PC-9 (cell line): ENCODE data around the gene CD109. TPM values are rescaled to one million over a fixed set of nuclear protein-coding genes. Genes with fewer than 3 reads are reported as not detected.
"Not testable (repeated sequence)": the region's sequence is repeated elsewhere in the genome, so short reads cannot be mapped to it uniquely, and the experiment has no call there.

ENCODE experiments used
- BruUV-seq: library from RNA; stranded (reverse); fragments of 400-500 nt; replicated peaks from 2 replicates; lab custom pipeline; 2021; lab: Mats Ljungman, UMichigan
- CTCF ChIA-PET: fragments of 300-600 bp; sonication (Branson Sonifier 250); formaldehyde crosslinking; loops from one replicate; lab custom pipeline; 2022; ENCODE audit warnings: antibody characterized with exemption; lab: Charles Lee
- POLR2A ChIA-PET: fragments of 300-600 bp; sonication (Branson Sonifier 250); formaldehyde crosslinking; loops from one replicate; lab custom pipeline; 2022; ENCODE audit warnings: antibody characterized with exemption; ENCODE audit not compliant: unreplicated experiment; lab: Charles Lee
- DNase-seq, 2 experiments: peaks; one replicate each; pipeline versions ENCODE4 v3.0.0 to v3.0.0-alpha.2; 2015 to 2022; ENCODE audit warnings: mixed read lengths in 1 of 2
- H2AFZ ChIP-seq: fragments of 200-600 bp; sonication (generic); 2 replicates; pipeline ENCODE4 v1.8.1; 2017; ENCODE audit warnings: antibody characterized with exemption
- H3F3A ChIP-seq: fragments of 200-600 bp; sonication (generic); 2 replicates; pipeline ENCODE4 v1.8.1; 2017; ENCODE audit warnings: antibody characterized with exemption, mild to moderate bottlenecking, low read depth; ENCODE audit not compliant: insufficient read depth
- H3K27ac ChIP-seq: fragments of 200-600 bp; sonication (generic); 2 replicates; pipeline ENCODE4 v1.6.1; 2016; ENCODE audit warnings: mixed run types
- H3K27me3 ChIP-seq: fragments of 200-600 bp; sonication (generic); 2 replicates; pipeline ENCODE4 v1.6.1; 2016; ENCODE audit warnings: low read depth, mixed run types; ENCODE audit not compliant: insufficient read depth
- H3K36me3 ChIP-seq: fragments of 200-600 bp; sonication (generic); 2 replicates; pipeline ENCODE4 v1.6.1; 2016; ENCODE audit warnings: low read depth, mixed run types
- H3K4me1 ChIP-seq: fragments of 200-600 bp; sonication (generic); replicated peaks from 2 replicates; pipeline ENCODE4 v1.6.1; 2016; ENCODE audit warnings: mixed run types; ENCODE audit not compliant: insufficient read depth
- H3K4me2 ChIP-seq: fragments of 200-600 bp; sonication (generic); 2 replicates; pipeline ENCODE4 v1.6.1; 2017; ENCODE audit warnings: mixed run types
- H3K4me3 ChIP-seq: fragments of 200-600 bp; sonication (generic); 2 replicates; pipeline ENCODE4 v1.6.1; 2016; ENCODE audit warnings: mixed run types
- H3K79me2 ChIP-seq: fragments of 200-600 bp; sonication (generic); 2 replicates; pipeline ENCODE4 v1.6.1; 2017; ENCODE audit warnings: low read depth, mixed run types
- H3K9me2 ChIP-seq: fragments of 200-600 bp; sonication (generic); 2 replicates; pipeline ENCODE4 v1.8.1; 2017; ENCODE audit warnings: mild to moderate bottlenecking; ENCODE audit not compliant: insufficient read depth
- H3K9me3 ChIP-seq: fragments of 200-600 bp; sonication (generic); 2 replicates; pipeline ENCODE4 v1.8.1; 2016; ENCODE audit warnings: low read depth; ENCODE audit not compliant: insufficient read depth
- H4K20me1 ChIP-seq: fragments of 200-600 bp; sonication (generic); 2 replicates; pipeline ENCODE4 v1.8.1; 2017; ENCODE audit not compliant: insufficient read depth
- CTCF ChIP-seq: fragments of 200-600 bp; sonication (generic); conservative IDR thresholded peaks from 2 replicates; pipeline ENCODE4 v1.6.1; 2017; ENCODE audit warnings: mixed run types, antibody characterized with exemption, mild to moderate bottlenecking, moderate library complexity
- EZH2 ChIP-seq: fragments of 200-600 bp; sonication (generic); IDR thresholded peaks from 2 replicates; pipeline ENCODE4 v1.8.0; 2017; ENCODE audit warnings: antibody characterized with exemption, low read depth
- intact Hi-C: fragments of 100-400 bp; cut with micrococcal nuclease; formaldehyde crosslinking; loops from one replicate; pipeline ENCODE4 v1.10.0; 2022; ENCODE audit not compliant: unreplicated experiment
- total RNA-seq: library from RNA; stranded (reverse); gene quantifications from 2 replicates; pipeline ENCODE4 v1.2.3, GENCODE V29; 2021

Gene CD109
- total RNA-seq, 1 experiment from 2014 or later = 50.7 TPM

GRCh38 chr6:73712535-73713173 is 16.7 kb downstream of the CD109 start:
- ChIA-PET POLR2A (interaction anchor here (0.5 to 0.7 kb wide), 2 partner anchors 20 to 81 kb away, joined by 4 read pairs; no protein-coding TSS in a partner anchor), CTCF (no interaction called here)
- Histone ChIP-seq H3K4me1 (peaks cover 20% of the 10 kb centered on the region), H3F3A (peaks cover 12% of the 10 kb centered on the region), H3K4me3 (no peak overlapping the region), H4K20me1 (no peaks in the 10 kb centered on the region), H3K4me2 (no peak overlapping the region), H3K27me3 (no peaks in the 10 kb centered on the region), H3K9me2 (no peaks in the 10 kb centered on the region), H3K27ac (no peak overlapping the region), H3K36me3 (0 out of 2 replicates have a peak, but pooled peaks cover 4% of the 10 kb centered on the region), H3K9me3 (0 out of 2 replicates have a peak, but pooled peaks cover 4% of the 10 kb centered on the region), H2AFZ (no peak overlapping the region), H3K79me2 (no peaks in the 10 kb centered on the region)
- intact Hi-C loops = loop anchor here (5.0 kb wide), 2 partner anchors 35 to 190 kb away; partner anchors contain the start of gene EEF1A1
- BruUV-seq = no TSS peak
- no peak for DNase-seq
- TF ChIP-seq CTCF (no peak), EZH2 (no peak)

- DNase-seq = peak in 1 of 2 experiments; percentile 14
- Histone ChIP-seq H3K9me2 (no peaks in the 10 kb centered on the region), H4K20me1 (no peaks in the 10 kb centered on the region), H3K27ac (no peak overlapping the region), H3K9me3 (0 out of 2 replicates have a peak, but pooled peaks cover 4% of the 10 kb centered on the region), H3K4me2 (no peak overlapping the region), H3K4me1 (peaks cover 20% of the 10 kb centered on the region), H3K27me3 (no peaks in the 10 kb centered on the region), H3K36me3 (0 out of 2 replicates have a peak, but pooled peaks cover 4% of the 10 kb centered on the region), H3K4me3 (no peak overlapping the region), H3K79me2 (no peaks in the 10 kb centered on the region), H2AFZ (no peak overlapping the region), H3F3A (peaks cover 12% of the 10 kb centered on the region)
- no peak for TF ChIP-seq EZH2
- no peak for TF ChIP-seq CTCF
- POLR2A ChIA-PET = interaction anchor here (0.5 to 0.8 kb wide), 2 partner anchors 21 to 33 kb away, joined by 4 to 10 read pairs; no protein-coding TSS in a partner anchor
- no TSS peak for BruUV-seq
- CTCF ChIA-PET = interaction anchor here (0.5 to 1.0 kb wide), 3 partner anchors 20 to 1735 kb away, joined by 3 to 4 read pairs (median 3); no protein-coding TSS in a partner anchor
- intact Hi-C loops = loop anchor here (5.0 kb wide), 2 partner anchors 36 to 191 kb away; partner anchors contain the start of gene EEF1A1
Measured at GRCh38 chr6:73713426-73714147, 17.6 kb downstream of the CD109 start.

- Histone ChIP-seq H3K4me1 (peaks cover 20% of the 10 kb centered on the region), H3K4me2 (peak overlapping the region; percentile 32; the same call in 1 of the 2 replicates)
- H3F3A ChIP-seq, H3K9me2 ChIP-seq, H3K9me3 ChIP-seq, H2AFZ ChIP-seq, H3K27ac ChIP-seq, intact Hi-C loops, H3K36me3 ChIP-seq, H3K79me2 ChIP-seq, H3K27me3 ChIP-seq, BruUV-seq, CTCF ChIA-PET, H4K20me1 ChIP-seq, H3K4me3 ChIP-seq: not testable (repeated sequence)
- DNase-seq = peak in 1 of 2 experiments; percentile 60
- POLR2A ChIA-PET = interaction anchor here (0.7 kb wide), 1 partner anchor 266 kb away, joined by 4 read pairs; no protein-coding TSS in a partner anchor
Measured at GRCh38 chr6:73715111-73715508, 19.1 kb downstream of the CD109 start.
